T-cell (primary cell): Measurements from ENCODE around the gene PPP1R1C. TPM values are rescaled to one million over a fixed set of nuclear protein-coding genes. Genes with fewer than 3 reads are reported as not detected.

Source experiments
- ATAC-seq, 4 experiments: fragments of 200-7000 bp in 3 of 4; fragments of 150-1000 bp in 1 of 4; cut with Tn5 transposase; replicated peaks in 1 of 4; 1 replicate in 3 of 4; 2 replicates in 1 of 4; pipeline ENCODE4 v1.10.0; 2021; ENCODE audit warnings: moderate library complexity in 3 of 4, mild to moderate bottlenecking in 2 of 4, moderate number of reproducible peaks in 1 of 4
- CTCF ChIA-PET, 2 donors: fragments of 300-600 bp; sonication (Branson Sonifier 250); formaldehyde crosslinking; loops; one replicate each; lab custom pipeline; 2022; ENCODE audit warnings: antibody characterized with exemption in 2 of 2; lab: Charles Lee
- POLR2A ChIA-PET, 2 donors: fragments of 300-600 bp; sonication (Branson Sonifier 250); formaldehyde crosslinking; loops; one replicate each; lab custom pipeline; 2022; ENCODE audit warnings: antibody characterized with exemption in 2 of 2; lab: Charles Lee
- DNase-seq, 35 experiments: peaks; one replicate each; pipeline versions ENCODE4 v3.0.0 to v3.0.0-alpha.2; 2013 to 2023
- H3K27ac ChIP-seq: one replicate; pipeline ENCODE4 v1.5.1; 2013; ENCODE audit warnings: low read length
- H3K27me3 ChIP-seq, 2 experiments: replicated peaks in 1 of 2; 1 replicate in 1 of 2; 2 replicates in 1 of 2; pipeline versions ENCODE4 v1.6.1 to v1.7.0; 2013; ENCODE audit warnings: low read length in 1 of 2, mixed read lengths in 1 of 2; ENCODE audit not compliant: control insufficient read depth in 2 of 2, insufficient read depth in 2 of 2; ENCODE audit errors: extremely low read depth in 1 of 2
- H3K36me3 ChIP-seq, 2 donors: 1 replicate in 1 of 2; 2 replicates in 1 of 2; pipeline versions ENCODE4 v1.6.1 to v1.7.0; 2013; ENCODE audit warnings: low read length in 1 of 2; ENCODE audit not compliant: control insufficient read depth in 2 of 2, insufficient read depth in 1 of 2; ENCODE audit errors: extremely low read depth in 1 of 2
- H3K4me1 ChIP-seq, 2 experiments: 1 replicate in 1 of 2; 2 replicates in 1 of 2; pipeline versions ENCODE4 v1.6.1 to v1.7.0; 2013; ENCODE audit warnings: low read length in 2 of 2, mixed read lengths in 1 of 2; ENCODE audit not compliant: insufficient read depth in 2 of 2, control insufficient read depth in 1 of 2; ENCODE audit errors: extremely low read depth in 1 of 2
- H3K4me3 ChIP-seq, 2 donors: 1 replicate in 1 of 2; 2 replicates in 1 of 2; pipeline versions ENCODE4 v1.5.1 to v1.7.0; 2013; ENCODE audit warnings: mild to moderate bottlenecking in 2 of 2, low read length in 1 of 2, moderate library complexity in 1 of 2; ENCODE audit not compliant: control insufficient read depth in 1 of 2; ENCODE audit errors: extremely low read depth in 1 of 2
- H3K9me3 ChIP-seq: 2 replicates; pipeline ENCODE4 v1.7.0; 2013
- H3K27ac Mint-ChIP-seq, 2 donors: one replicate each; pipeline ENCODE4 v1.8.0; 2020 to 2021; ENCODE audit warnings: mild to moderate bottlenecking in 2 of 2, mixed read lengths in 2 of 2
- H3K27me3 Mint-ChIP-seq, 2 donors: one replicate each; pipeline ENCODE4 v1.8.0; 2021 to 2022; ENCODE audit warnings: mixed read lengths in 2 of 2
- H3K36me3 Mint-ChIP-seq: one replicate; pipeline ENCODE4 v1.8.0; 2021; ENCODE audit warnings: mixed read lengths
- H3K4me1 Mint-ChIP-seq, 3 donors: one replicate each; pipeline ENCODE4 v1.8.0; 2020 to 2022; ENCODE audit warnings: mixed read lengths in 3 of 3, mild to moderate bottlenecking in 1 of 3
- H3K4me3 Mint-ChIP-seq, 3 donors: one replicate each; pipeline ENCODE4 v1.8.0; 2020 to 2022; ENCODE audit warnings: mild to moderate bottlenecking in 3 of 3, mixed read lengths in 3 of 3, moderate library complexity in 3 of 3
- H3K9me3 Mint-ChIP-seq, 3 donors: one replicate each; pipeline ENCODE4 v1.8.0; 2020 to 2022; ENCODE audit warnings: mixed read lengths in 3 of 3
- WGBS: methylation state at CpG from one replicate; pipeline ENCODE4 v1.1.5; 2013; ENCODE audit warnings: missing lambda C conversion rate; ENCODE audit not compliant: insufficient coverage; 5-methylcytosine and 5-hydroxymethylcytosine counted together
- total RNA-seq, 35 experiments: library from RNA in 6 of 35; stranded (reverse) in 6 of 35; fragments of 120-200 nt in 1 of 35; gene quantifications; one replicate each; pipeline versions ENCODE4 v1.2.1 to v1.2.4 and lab custom pipeline; 2013 to 2026

PPP1R1C gene, protein sequence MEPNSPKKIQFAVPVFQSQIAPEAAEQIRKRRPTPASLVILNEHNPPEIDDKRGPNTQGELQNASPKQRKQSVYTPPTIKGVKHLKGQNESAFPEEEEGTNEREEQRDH
- not detected for total RNA-seq
- total RNA-seq (2013): not detected
- total RNA-seq (lab: John Stamatoyannopoulos, UW): 0 to 0.09 (median 0) reads per million in 29 experiments

DNA sequence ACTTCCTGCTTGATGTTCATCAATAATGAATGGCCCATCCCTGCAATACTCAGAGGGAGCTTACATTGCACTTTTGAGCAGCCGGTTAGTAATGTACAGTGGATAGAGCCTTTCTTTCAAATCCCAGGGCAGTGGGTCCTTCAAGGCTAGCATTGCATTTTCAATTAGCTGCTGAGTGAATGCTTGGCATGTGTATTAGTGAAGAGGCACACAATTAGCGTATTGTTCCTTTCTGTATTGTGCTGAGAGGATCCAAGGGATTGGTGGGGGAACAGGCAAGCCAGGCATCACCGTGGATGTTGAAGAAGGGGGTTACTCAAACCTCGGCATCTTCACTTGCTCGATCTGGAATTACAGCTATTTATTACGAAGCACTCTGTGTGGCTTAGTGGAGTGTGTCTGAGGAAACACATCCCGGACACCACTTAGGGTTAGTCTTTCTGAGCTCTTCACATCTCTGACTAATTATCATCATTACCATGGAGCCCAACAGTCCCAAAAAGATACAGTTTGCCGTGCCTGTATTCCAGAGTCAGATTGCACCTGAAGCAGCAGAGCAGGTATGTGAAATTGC, at the start of gene PPP1R1C:
Gene PPP1R1C (plus strand): TSS at position 222 of the 574 bp plus-strand sequence. CDS start 258 bp downstream, at position 480.
- ChIA-PET CTCF (no interaction called here), POLR2A (no interaction called here)
- no peaks in the 10 kb centered on the region for H3K36me3 Mint-ChIP-seq
- no peak within 1 kb of the TSS for H3K4me3 Mint-ChIP-seq
- Histone ChIP-seq H3K27ac (no peak within 1 kb of the TSS), H3K4me1 (no peaks in the 10 kb centered on the region), H3K36me3 (no peaks in the 10 kb centered on the region), H3K9me3 (no peaks in the 10 kb centered on the region), H3K27me3 (peaks cover 0 to 2% of the 10 kb centered on the region in 2 experiments), H3K4me3 (no peak within 1 kb of the TSS)
- 83% methylated on average over 3 of the region's 8 CpGs for WGBS
- ATAC-seq (no peak), DNase-seq (no peak)
- no peaks in the 10 kb centered on the region for H3K4me1 Mint-ChIP-seq
- H3K27ac Mint-ChIP-seq: no peak within 1 kb of the TSS
- H3K9me3 Mint-ChIP-seq: no peaks in the 10 kb centered on the region
- peaks cover 0 to 2% of the 10 kb centered on the region in 2 donors for H3K27me3 Mint-ChIP-seq

DNA sequence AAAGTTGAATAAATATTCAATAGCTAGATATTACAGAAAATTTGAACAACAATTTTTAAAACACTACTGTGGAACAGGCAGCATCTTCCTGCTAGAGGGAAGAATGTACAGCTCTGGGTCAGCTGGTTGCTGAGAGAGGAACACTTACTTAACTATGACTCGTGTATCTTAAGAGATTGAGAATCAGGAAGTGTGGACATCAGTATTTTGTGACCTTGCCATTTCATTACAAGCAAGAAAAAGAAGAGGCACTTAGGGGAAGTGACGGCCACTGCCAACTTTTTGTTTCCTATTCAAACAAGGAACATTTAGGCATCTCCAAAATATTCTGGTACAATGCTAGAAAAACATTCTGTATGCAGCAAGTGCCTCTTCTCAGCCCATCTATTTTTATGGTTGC, 48.2 kb upstream of the PPP1R1C start:
- ChIA-PET POLR2A (interaction anchor here in 1 of 2 donors (0.6 kb wide), 1 partner anchor 9 kb away, joined by 3 read pairs; no protein-coding TSS in a partner anchor), CTCF (interaction anchor here (0.6 to 0.8 kb wide), 7 partner anchors 14 to 1811 kb away, joined by 3 to 5 read pairs (median 3); no protein-coding TSS in a partner anchor)
- Histone ChIP-seq H3K27ac (no peak overlapping the region), H3K4me1 (no peaks in the 10 kb centered on the region), H3K9me3 (no peaks in the 10 kb centered on the region), H3K27me3 (no peaks in the 10 kb centered on the region), H3K36me3 (no peaks in the 10 kb centered on the region), H3K4me3 (no peak overlapping the region)
- no peak for DNase-seq
- no CpG with 5 or more reads among the region's 2 CpGs for WGBS
- H3K36me3 Mint-ChIP-seq: no peaks in the 10 kb centered on the region
- H3K4me3 Mint-ChIP-seq: no peak overlapping the region
- H3K9me3 Mint-ChIP-seq: no peaks in the 10 kb centered on the region
- H3K27ac Mint-ChIP-seq: no peak overlapping the region
- H3K27me3 Mint-ChIP-seq: peaks cover 3 to 14% of the 10 kb centered on the region in 2 donors
- H3K4me1 Mint-ChIP-seq: no peaks in the 10 kb centered on the region
- ATAC-seq: no peak

DNA sequence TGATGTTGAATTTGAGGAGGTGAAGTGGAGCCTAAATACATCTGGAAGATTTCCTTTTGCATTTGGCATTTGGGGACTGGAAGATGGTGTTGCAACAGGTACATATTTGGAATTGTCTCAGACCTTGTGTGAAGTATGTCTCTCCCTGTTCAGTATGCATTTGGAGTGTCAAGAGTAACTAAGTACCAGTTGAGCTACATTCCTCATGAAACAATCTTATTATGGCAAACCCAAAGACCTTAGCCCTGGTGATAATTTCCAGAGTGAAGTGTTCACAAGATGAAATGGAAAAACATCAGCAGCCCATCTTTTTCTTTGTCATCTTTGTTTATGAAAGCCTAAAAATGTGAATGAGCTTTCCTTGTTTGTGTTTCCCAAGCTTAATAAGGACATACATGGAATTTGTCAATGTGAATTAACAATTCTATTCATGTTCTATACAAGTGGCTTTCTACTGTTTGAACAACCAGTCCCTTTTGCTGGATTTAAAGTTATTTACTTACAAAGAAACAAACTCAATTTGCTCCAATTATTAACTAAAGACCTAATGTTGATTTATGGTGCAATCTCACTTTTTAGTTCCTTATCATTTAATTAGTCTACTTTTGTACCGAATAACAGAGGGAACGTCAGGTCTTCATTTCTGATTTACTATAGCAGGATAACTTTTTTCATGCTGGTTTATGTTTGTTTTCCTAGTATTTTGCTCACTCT, 42.1 kb upstream of the PPP1R1C start:
- Mint-ChIP-seq H3K4me1 (no peaks in the 10 kb centered on the region), H3K4me3 (no peak overlapping the region), H3K27me3 (peaks cover 16 to 25% of the 10 kb centered on the region in 2 donors), H3K36me3 (no peaks in the 10 kb centered on the region), H3K27ac (no peak overlapping the region), H3K9me3 (no peaks in the 10 kb centered on the region)
- Histone ChIP-seq H3K36me3 (no peaks in the 10 kb centered on the region), H3K9me3 (no peaks in the 10 kb centered on the region), H3K27ac (no peak overlapping the region), H3K27me3 (no peaks in the 10 kb centered on the region), H3K4me1 (peaks cover 0 to 5% of the 10 kb centered on the region in 2 experiments), H3K4me3 (no peak overlapping the region)
- no peak for ATAC-seq
- POLR2A ChIA-PET: interaction anchor here in 1 of 2 donors (0.6 kb wide), 1 partner anchor 197 kb away, joined by 3 read pairs; no protein-coding TSS in a partner anchor
- CTCF ChIA-PET: interaction anchor here in 1 of 2 donors (1.0 kb wide), 1 partner anchor 10 kb away, joined by 4 read pairs; no protein-coding TSS in a partner anchor
- no CpG with 5 or more reads among the region's 2 CpGs for WGBS
- no peak for DNase-seq

DNA sequence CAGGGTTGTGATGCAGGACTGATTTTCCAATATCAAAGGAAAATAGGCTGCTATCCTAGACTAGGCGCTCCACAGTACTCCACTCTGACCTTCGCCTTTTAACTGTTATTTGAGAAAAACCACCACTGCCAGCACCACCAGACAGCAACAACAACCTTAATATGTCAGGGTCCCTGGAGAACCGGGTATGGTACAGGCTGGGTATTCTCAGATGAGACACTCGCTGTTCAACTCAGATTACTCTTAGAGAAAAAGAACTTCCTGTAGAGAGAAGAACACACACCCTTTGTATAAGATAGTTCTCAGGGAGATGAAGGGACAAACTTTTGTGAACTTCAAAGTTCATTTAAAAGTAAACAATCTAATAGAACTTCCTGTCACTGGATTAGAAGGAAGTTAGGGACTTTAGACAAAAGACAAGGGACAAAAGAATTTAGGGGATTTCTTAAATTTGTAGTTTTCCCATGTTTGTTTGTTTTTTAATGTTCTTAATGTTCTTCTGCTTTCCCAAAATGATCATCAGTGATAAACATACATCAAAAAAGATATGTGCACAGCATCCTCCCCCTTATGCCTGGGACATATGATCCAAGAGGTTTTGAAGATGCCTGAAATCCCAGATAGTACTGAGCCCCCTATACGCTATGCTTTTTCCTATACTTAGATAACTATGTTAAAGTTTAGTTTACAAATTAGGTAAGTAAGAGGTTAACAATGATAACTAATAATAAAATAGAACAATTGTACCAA, 41.3 kb upstream of the PPP1R1C start:
- Histone ChIP-seq H3K36me3 (no peaks in the 10 kb centered on the region), H3K27me3 (no peaks in the 10 kb centered on the region), H3K4me1 (peaks cover 0 to 5% of the 10 kb centered on the region in 2 experiments), H3K9me3 (no peaks in the 10 kb centered on the region), H3K27ac (no peak overlapping the region), H3K4me3 (no peak overlapping the region)
- POLR2A ChIA-PET: no interaction called here
- Mint-ChIP-seq H3K9me3 (no peaks in the 10 kb centered on the region), H3K4me3 (no peak overlapping the region), H3K36me3 (no peaks in the 10 kb centered on the region), H3K27ac (no peak overlapping the region), H3K4me1 (no peaks in the 10 kb centered on the region), H3K27me3 (peaks cover 13 to 23% of the 10 kb centered on the region in 2 donors)
- no peak for DNase-seq
- no peak for ATAC-seq
- no CpG with 5 or more reads among the region's 5 CpGs for WGBS
- CTCF ChIA-PET: no interaction called here

DNA sequence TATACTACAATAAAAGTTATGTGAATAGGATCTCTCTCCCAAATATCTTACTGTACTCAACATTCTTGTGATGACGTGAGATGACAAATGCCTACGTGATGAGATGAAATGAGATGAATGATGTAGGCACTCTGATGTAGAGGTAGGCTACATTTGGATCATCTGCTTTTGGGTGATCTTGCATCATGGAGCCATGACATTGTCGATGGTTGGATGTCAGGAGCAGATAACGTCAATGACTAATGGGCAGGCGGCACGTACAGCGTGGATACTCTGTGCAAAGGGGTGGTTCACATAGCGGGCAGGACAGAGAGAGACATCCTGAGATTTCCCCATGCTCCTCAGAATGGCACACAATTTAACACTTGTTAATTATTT, 40.8 kb upstream of the PPP1R1C start:
- no peaks in the 10 kb centered on the region for H3K4me1 Mint-ChIP-seq
- CTCF ChIA-PET: no interaction called here

More for the DNA sequence above, 40.8 kb upstream of the PPP1R1C start:
- Mint-ChIP-seq H3K4me3 (no peak overlapping the region), H3K36me3 (no peaks in the 10 kb centered on the region), H3K9me3 (no peaks in the 10 kb centered on the region), H3K27ac (no peak overlapping the region), H3K27me3 (peaks cover 13 to 23% of the 10 kb centered on the region in 2 donors)
- peaks cover 0 to 5% of the 10 kb centered on the region in 2 experiments for H3K4me1 ChIP-seq
- no peak for ATAC-seq
- POLR2A ChIA-PET: no interaction called here
- 98% methylated on average over 5 of the region's 8 CpGs for WGBS
- DNase-seq: no peak
- H3K27ac ChIP-seq: no peak overlapping the region
- no peaks in the 10 kb centered on the region for H3K27me3 ChIP-seq
- H3K36me3 ChIP-seq: no peaks in the 10 kb centered on the region
- no peak overlapping the region for H3K4me3 ChIP-seq
- H3K9me3 ChIP-seq: no peaks in the 10 kb centered on the region
